Neural cell (in vitro differentiated cells): ENCODE results near the gene ARNT2. TPM values are rescaled to one million over a fixed set of nuclear protein-coding genes. Genes with fewer than 3 reads are reported as not detected.

Experiments
- H2AFZ ChIP-seq: fragments of 200-600, 300-800 bp; sonication (generic), shearing (Covaris generic); 2 replicates; pipeline ENCODE4 v1.6.0; 2014; ENCODE audit warnings: low read depth, mild to moderate bottlenecking, antibody characterized with exemption, low read length, moderate library complexity
- H3F3A ChIP-seq: fragments of 200-600 bp; shearing (Covaris generic); 2 replicates; pipeline ENCODE4 v1.6.1; 2016; ENCODE audit warnings: mild to moderate bottlenecking, moderate library complexity, mixed read lengths, antibody characterized with exemption, low read length; ENCODE audit not compliant: insufficient read depth, poor library complexity, severe bottlenecking
- H3K27ac ChIP-seq: fragments of 200-600, 300-800 bp; sonication (generic), shearing (Covaris generic); 2 replicates; pipeline ENCODE4 v1.5.1; 2014; ENCODE audit warnings: mild to moderate bottlenecking, low read length, moderate library complexity
- H3K27me3 ChIP-seq: fragments of 300-800, 200-600 bp; sonication (generic), shearing (Covaris generic); 2 replicates; pipeline ENCODE4 v1.6.0; 2014; ENCODE audit warnings: mild to moderate bottlenecking, low read depth, low read length, moderate library complexity; ENCODE audit not compliant: insufficient read depth
- H3K36me3 ChIP-seq: fragments of 300-800, 200-600 bp; sonication (generic), shearing (Covaris generic); 2 replicates; pipeline ENCODE4 v1.5.1; 2014; ENCODE audit warnings: mild to moderate bottlenecking, antibody characterized with exemption, low read length, moderate library complexity; ENCODE audit not compliant: insufficient read depth
- H3K4me2 ChIP-seq: fragments of 300-800, 200-600 bp; sonication (generic), shearing (Covaris generic); 2 replicates; pipeline ENCODE4 v1.6.0; 2014; ENCODE audit warnings: mild to moderate bottlenecking, low read length
- H3K4me3 ChIP-seq: fragments of 300-800, 200-600 bp; sonication (generic), shearing (Covaris generic); 2 replicates; pipeline ENCODE4 v1.5.1; 2014; ENCODE audit warnings: mild to moderate bottlenecking, low read length, moderate library complexity
- H3K79me2 ChIP-seq: fragments of 200-600 bp; shearing (Covaris generic); replicated peaks from 2 replicates; pipeline ENCODE4 v1.6.0; 2014; ENCODE audit warnings: mild to moderate bottlenecking, low read length, moderate library complexity; ENCODE audit not compliant: insufficient read depth
- H3K9ac ChIP-seq: fragments of 300-800, 200-600 bp; sonication (generic), shearing (Covaris generic); 2 replicates; pipeline ENCODE4 v1.6.1; 2016; ENCODE audit warnings: mild to moderate bottlenecking, low read length, mixed read lengths
- H3K9me2 ChIP-seq: fragments of 200-600 bp; shearing (Covaris generic); 2 replicates; pipeline ENCODE4 v1.6.1; 2016; ENCODE audit warnings: mild to moderate bottlenecking, low read length, mixed read lengths; ENCODE audit not compliant: insufficient read depth
- H3K9me3 ChIP-seq: fragments of 200-600, 300-800 bp; sonication (generic), shearing (Covaris generic); 2 replicates; pipeline ENCODE4 v1.6.1; 2016; ENCODE audit warnings: mild to moderate bottlenecking, mixed run types, low read length, moderate library complexity, mixed read lengths
- H4K20me1 ChIP-seq: fragments of 200-600 bp; shearing (Covaris generic); 2 replicates; pipeline ENCODE4 v1.6.1; 2016; ENCODE audit warnings: mild to moderate bottlenecking, mixed run types; ENCODE audit not compliant: insufficient read depth
- CTCF ChIP-seq: fragments of 450-650 bp; IDR thresholded peaks from 2 replicates; pipeline ENCODE4 v1.5.1; 2014; ENCODE audit warnings: antibody characterized with exemption, mild to moderate bottlenecking, moderate library complexity; ENCODE audit not compliant: poor library complexity, severe bottlenecking
- EP300 ChIP-seq: fragments of 450-650 bp; conservative IDR thresholded peaks from 2 replicates; pipeline ENCODE4 v1.6.1; 2014; ENCODE audit warnings: antibody characterized with exemption, mild to moderate bottlenecking, moderate library complexity; ENCODE audit not compliant: poor library complexity, severe bottlenecking
- EZH2 ChIP-seq: fragments of 200-600, 300-800 bp; shearing (Covaris generic), sonication (generic); IDR thresholded peaks from 2 replicates; pipeline ENCODE4 v1.6.1; 2014; ENCODE audit warnings: antibody characterized with exemption, low read length, borderline replicate concordance, mild to moderate bottlenecking; ENCODE audit not compliant: insufficient read depth, poor library complexity, severe bottlenecking
- MXI1 ChIP-seq: fragments of 450-650 bp; conservative IDR thresholded peaks from 2 replicates; pipeline ENCODE4 v1.6.1; 2014; ENCODE audit warnings: antibody characterized with exemption, mild to moderate bottlenecking; ENCODE audit not compliant: poor library complexity, severe bottlenecking
- POLR2AphosphoS5 ChIP-seq: IDR thresholded peaks from 2 replicates; pipeline ENCODE4 v1.6.1; 2012
- RAD21 ChIP-seq: fragments of 450-650 bp; conservative IDR thresholded peaks from 2 replicates; pipeline ENCODE4 v1.6.1; 2014; ENCODE audit warnings: antibody characterized with exemption, mild to moderate bottlenecking, moderate library complexity
- REST ChIP-seq: IDR thresholded peaks from 2 replicates; pipeline ENCODE4 v1.6.1; 2012; ENCODE audit warnings: borderline replicate concordance
- SMC3 ChIP-seq: fragments of 450-650 bp; conservative IDR thresholded peaks from 2 replicates; pipeline ENCODE4 v1.6.1; 2014; ENCODE audit warnings: antibody characterized with exemption, mild to moderate bottlenecking, moderate library complexity; ENCODE audit not compliant: poor library complexity
- TAF1 ChIP-seq: IDR thresholded peaks from 2 replicates; pipeline ENCODE4 v1.6.1; 2012; ENCODE audit warnings: low read depth
- polyA plus RNA-seq: library from polyadenylated mRNA; depleted of rRNA; stranded (reverse); fragments of >200 nt; gene quantifications from 2 replicates; pipeline ENCODE4 v1.2.3, GENCODE V29; 2014

ARNT2 gene
- polyA plus RNA-seq, 1 donor from 2014 or later: 41.2 TPM

- H3K9me3 ChIP-seq: no peaks in the 10 kb centered on the region
- H4K20me1 ChIP-seq: no peaks in the 10 kb centered on the region
- H3K36me3 ChIP-seq: no peaks in the 10 kb centered on the region
- H3K9ac ChIP-seq: no peak overlapping the region
- H3K79me2 ChIP-seq: no peaks in the 10 kb centered on the region
- TF ChIP-seq RAD21 (no peak), POLR2AphosphoS5 (no peak), CTCF (no peak), SMC3 (no peak), MXI1 (no peak), TAF1 (no peak)
- H3K9me2 ChIP-seq: no peaks in the 10 kb centered on the region
- H3K4me2 ChIP-seq: no peak overlapping the region
- no peaks in the 10 kb centered on the region for H3F3A ChIP-seq
- H3K27ac ChIP-seq: no peak overlapping the region
- no peaks in the 10 kb centered on the region for H3K27me3 ChIP-seq
- no peak overlapping the region for H3K4me3 ChIP-seq
- no peak overlapping the region for H2AFZ ChIP-seq
Measured at GRCh38 chr15:80494756-80495155, 90.6 kb downstream of the ARNT2 start.

DNA sequence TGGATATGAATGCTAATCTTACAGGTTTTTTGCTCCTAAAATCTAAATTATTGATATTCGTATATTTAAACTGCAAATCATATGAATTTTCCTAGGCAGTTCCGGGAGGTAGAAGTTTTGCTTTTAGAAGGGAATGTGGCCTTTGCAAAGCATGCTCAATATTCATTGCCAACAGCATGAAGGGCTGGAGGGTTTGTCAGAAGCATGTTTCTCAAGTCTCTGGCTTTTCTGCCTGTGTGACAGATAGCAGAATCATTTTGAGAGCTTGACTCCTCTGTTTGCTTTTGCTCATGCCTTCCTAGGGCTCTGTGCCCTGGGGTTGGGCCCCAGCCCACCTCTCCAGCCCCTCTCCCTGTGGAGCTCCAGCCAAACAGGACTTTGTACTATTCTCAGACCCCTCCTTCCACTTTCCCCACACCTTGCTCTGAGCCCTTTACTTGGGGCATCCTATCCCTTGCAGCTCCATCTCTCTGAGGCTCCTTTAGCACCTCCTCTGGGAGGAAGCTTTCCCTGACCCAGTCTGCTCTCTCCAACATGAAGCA, 91.3 kb downstream of the ARNT2 start:
- Histone ChIP-seq H3F3A (no peaks in the 10 kb centered on the region), H3K9me3 (no peaks in the 10 kb centered on the region), H3K9ac (no peak overlapping the region), H2AFZ (no peak overlapping the region), H3K4me2 (no peak overlapping the region), H4K20me1 (no peaks in the 10 kb centered on the region), H3K27ac (no peak overlapping the region), H3K9me2 (no peaks in the 10 kb centered on the region), H3K79me2 (no peaks in the 10 kb centered on the region), H3K27me3 (no peaks in the 10 kb centered on the region), H3K36me3 (no peaks in the 10 kb centered on the region), H3K4me3 (no peak overlapping the region)
- no peak for TF ChIP-seq REST

GRCh38 chr15:80496096-80496495, 91.9 kb downstream of the ARNT2 start:
- no peaks in the 10 kb centered on the region for H3K79me2 ChIP-seq
- H3K9ac ChIP-seq: no peak overlapping the region
- no peaks in the 10 kb centered on the region for H3K36me3 ChIP-seq
- no peak for TF ChIP-seq CTCF
- no peak for TF ChIP-seq RAD21
- no peak for TF ChIP-seq SMC3
- TF ChIP-seq TAF1: no peak
- TF ChIP-seq EZH2: no peak
- TF ChIP-seq REST: no peak
- TF ChIP-seq MXI1: no peak
- TF ChIP-seq EP300: no peak
- TF ChIP-seq POLR2AphosphoS5: no peak
- no peak overlapping the region for H3K4me2 ChIP-seq
- no peak overlapping the region for H2AFZ ChIP-seq
- no peaks in the 10 kb centered on the region for H3F3A ChIP-seq
- H3K27me3 ChIP-seq: no peaks in the 10 kb centered on the region
- H4K20me1 ChIP-seq: no peaks in the 10 kb centered on the region
- H3K9me2 ChIP-seq: no peaks in the 10 kb centered on the region
- H3K9me3 ChIP-seq: no peaks in the 10 kb centered on the region
- H3K4me3 ChIP-seq: no peak overlapping the region
- H3K27ac ChIP-seq: no peak overlapping the region
